Sigmoid colon (tissue), 4 donors: Measurements from ENCODE around the gene PALM.

Source experiments
- EP300 ChIP-seq, 4 donors: sonication (generic); formaldehyde crosslinking; IDR thresholded peaks; one replicate each; pipeline ENCODE4 v1.6.1; 2017; ENCODE audit warnings: antibody characterized with exemption in 4 of 4
- TF ChIP-seq, protein P1 (sequence below), 4 experiments: fragments of 450-650 bp in 3 of 4; fragments of 200-600 bp in 1 of 4; IDR thresholded peaks; one replicate each; pipeline ENCODE4 v1.5.1; 2016 to 2019; ENCODE audit warnings: antibody characterized with exemption in 4 of 4, mild to moderate bottlenecking in 3 of 4, moderate library complexity in 2 of 4

- TF ChIP-seq, protein P1, sequence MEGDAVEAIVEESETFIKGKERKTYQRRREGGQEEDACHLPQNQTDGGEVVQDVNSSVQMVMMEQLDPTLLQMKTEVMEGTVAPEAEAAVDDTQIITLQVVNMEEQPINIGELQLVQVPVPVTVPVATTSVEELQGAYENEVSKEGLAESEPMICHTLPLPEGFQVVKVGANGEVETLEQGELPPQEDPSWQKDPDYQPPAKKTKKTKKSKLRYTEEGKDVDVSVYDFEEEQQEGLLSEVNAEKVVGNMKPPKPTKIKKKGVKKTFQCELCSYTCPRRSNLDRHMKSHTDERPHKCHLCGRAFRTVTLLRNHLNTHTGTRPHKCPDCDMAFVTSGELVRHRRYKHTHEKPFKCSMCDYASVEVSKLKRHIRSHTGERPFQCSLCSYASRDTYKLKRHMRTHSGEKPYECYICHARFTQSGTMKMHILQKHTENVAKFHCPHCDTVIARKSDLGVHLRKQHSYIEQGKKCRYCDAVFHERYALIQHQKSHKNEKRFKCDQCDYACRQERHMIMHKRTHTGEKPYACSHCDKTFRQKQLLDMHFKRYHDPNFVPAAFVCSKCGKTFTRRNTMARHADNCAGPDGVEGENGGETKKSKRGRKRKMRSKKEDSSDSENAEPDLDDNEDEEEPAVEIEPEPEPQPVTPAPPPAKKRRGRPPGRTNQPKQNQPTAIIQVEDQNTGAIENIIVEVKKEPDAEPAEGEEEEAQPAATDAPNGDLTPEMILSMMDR (IDR thresholded peaks at IDR 0.05), result no peak
- no peak for TF ChIP-seq EP300 (IDR thresholded peaks at IDR 0.05)
Measured at GRCh38 chr19:685454-685931, 23.2 kb upstream of the PALM start.
